ENCODE measurements around the gene SLC9B2. TPM values are rescaled to one million over a fixed set of nuclear protein-coding genes. Genes with fewer than 3 reads are reported as not detected.

Gene SLC9B2
- total and polyA plus RNA-seq, 10 of the 15 experiments (the other 5 are each of a cell fraction or from before 2014, with no cell fraction given): 8.9 to 32.5 (median 25.3) TPM

DNA sequence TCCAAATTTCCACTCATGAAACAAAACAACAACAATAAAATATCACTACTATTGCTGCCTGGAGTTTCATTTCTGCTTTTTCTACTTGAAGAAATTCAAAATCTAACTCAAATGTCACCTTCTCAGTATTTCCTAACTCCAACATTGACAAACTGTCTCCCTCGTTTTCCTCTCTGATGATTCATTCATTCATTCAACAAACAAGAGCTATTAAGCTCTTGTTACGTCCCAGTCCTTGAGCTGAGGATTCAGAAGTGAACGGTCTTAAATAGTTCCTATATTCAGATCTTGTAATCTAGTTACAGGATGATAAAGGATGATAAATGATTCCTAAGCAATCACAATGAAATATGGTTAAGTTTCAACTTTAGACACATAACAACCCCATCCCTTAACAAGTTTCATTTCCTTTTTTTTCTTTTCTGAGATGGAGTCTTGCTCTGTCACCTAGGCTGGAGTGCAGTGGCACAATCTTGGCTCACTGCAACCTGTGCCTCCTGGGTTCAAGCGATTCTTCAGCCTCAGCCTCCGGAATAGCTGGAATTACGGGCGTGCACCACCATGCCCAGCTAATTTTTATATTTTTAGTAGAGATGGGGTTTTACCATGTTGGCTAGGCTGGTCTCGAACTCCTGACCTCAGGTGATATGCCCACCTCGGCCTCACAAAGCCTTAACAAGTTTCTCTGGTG, 1.7 kb downstream of the SLC9B2 start (continued):
- no peak for TF ChIP-seq CUX1 (IDR thresholded peaks at IDR 0.05; ENCODE audit: insufficient replicate concordance, low read depth, low read length)
- no peak for TF ChIP-seq ZNF384 (IDR thresholded peaks at IDR 0.05; ENCODE audit: borderline replicate concordance, low read depth, low read length)
- TF ChIP-seq DPF2 (IDR thresholded peaks at IDR 0.05): peak; percentile 89
- TF ChIP-seq, protein P1, sequence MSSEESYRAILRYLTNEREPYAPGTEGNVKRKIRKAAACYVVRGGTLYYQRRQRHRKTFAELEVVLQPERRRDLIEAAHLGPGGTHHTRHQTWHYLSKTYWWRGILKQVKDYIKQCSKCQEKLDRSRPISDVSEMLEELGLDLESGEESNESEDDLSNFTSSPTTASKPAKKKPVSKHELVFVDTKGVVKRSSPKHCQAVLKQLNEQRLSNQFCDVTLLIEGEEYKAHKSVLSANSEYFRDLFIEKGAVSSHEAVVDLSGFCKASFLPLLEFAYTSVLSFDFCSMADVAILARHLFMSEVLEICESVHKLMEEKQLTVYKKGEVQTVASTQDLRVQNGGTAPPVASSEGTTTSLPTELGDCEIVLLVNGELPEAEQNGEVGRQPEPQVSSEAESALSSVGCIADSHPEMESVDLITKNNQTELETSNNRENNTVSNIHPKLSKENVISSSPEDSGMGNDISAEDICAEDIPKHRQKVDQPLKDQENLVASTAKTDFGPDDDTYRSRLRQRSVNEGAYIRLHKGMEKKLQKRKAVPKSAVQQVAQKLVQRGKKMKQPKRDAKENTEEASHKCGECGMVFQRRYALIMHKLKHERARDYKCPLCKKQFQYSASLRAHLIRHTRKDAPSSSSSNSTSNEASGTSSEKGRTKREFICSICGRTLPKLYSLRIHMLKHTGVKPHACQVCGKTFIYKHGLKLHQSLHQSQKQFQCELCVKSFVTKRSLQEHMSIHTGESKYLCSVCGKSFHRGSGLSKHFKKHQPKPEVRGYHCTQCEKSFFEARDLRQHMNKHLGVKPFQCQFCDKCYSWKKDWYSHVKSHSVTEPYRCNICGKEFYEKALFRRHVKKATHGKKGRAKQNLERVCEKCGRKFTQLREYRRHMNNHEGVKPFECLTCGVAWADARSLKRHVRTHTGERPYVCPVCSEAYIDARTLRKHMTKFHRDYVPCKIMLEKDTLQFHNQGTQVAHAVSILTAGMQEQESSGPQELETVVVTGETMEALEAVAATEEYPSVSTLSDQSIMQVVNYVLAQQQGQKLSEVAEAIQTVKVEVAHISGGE (CRISPR knock-in tag; IDR thresholded peaks at IDR 0.05): no peak
- no peak for TF ChIP-seq HDAC6 (IDR thresholded peaks at IDR 0.05; ENCODE audit: unreplicated experiment)
- no peak for TF ChIP-seq SUPT20H (IDR thresholded peaks at IDR 0.05; ENCODE audit: borderline replicate concordance, control insufficient read depth, low read depth, low read length)
- no peak for TF ChIP-seq SREBF1 (IDR thresholded peaks at IDR 0.05; ENCODE audit: low read length)
- TF ChIP-seq BCL3 (IDR thresholded peaks at IDR 0.05; ENCODE audit: borderline replicate concordance, insufficient read depth, low read depth, low read length, poor library complexity, severe bottlenecking): no peak
- 0 out of 2 replicates have a peak, but pooled peaks have one; percentile 2 for TF ChIP-seq RUNX3 (IDR thresholded peaks at IDR 0.05; ENCODE audit: low read length)
- TF ChIP-seq, protein P2, sequence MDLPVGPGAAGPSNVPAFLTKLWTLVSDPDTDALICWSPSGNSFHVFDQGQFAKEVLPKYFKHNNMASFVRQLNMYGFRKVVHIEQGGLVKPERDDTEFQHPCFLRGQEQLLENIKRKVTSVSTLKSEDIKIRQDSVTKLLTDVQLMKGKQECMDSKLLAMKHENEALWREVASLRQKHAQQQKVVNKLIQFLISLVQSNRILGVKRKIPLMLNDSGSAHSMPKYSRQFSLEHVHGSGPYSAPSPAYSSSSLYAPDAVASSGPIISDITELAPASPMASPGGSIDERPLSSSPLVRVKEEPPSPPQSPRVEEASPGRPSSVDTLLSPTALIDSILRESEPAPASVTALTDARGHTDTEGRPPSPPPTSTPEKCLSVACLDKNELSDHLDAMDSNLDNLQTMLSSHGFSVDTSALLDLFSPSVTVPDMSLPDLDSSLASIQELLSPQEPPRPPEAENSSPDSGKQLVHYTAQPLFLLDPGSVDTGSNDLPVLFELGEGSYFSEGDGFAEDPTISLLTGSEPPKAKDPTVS (IDR thresholded peaks at IDR 0.05; ENCODE audit: low read depth, low read length): no peak
- TF ChIP-seq TCF3 (IDR thresholded peaks at IDR 0.05; ENCODE audit: borderline replicate concordance, insufficient read depth, low read depth, low read length): no peak
- TF ChIP-seq GABPA (IDR thresholded peaks at IDR 0.05; ENCODE audit: low read depth): no peak
- 0 out of 2 replicates have a peak, but pooled peaks have one; percentile 10 for TF ChIP-seq ZNF207 (IDR thresholded peaks at IDR 0.05; ENCODE audit: borderline replicate concordance)
- no peak for TF ChIP-seq MEF2A (IDR thresholded peaks at IDR 0.05; ENCODE audit: insufficient read depth, low read depth, low read length)
- no peak for TF ChIP-seq SUZ12 (IDR thresholded peaks at IDR 0.05; ENCODE audit: unreplicated experiment)
- no peak for TF ChIP-seq MYB (IDR thresholded peaks at IDR 0.05; ENCODE audit: borderline replicate concordance, low read depth, low read length)
- no peak for TF ChIP-seq SIX5 (IDR thresholded peaks at IDR 0.05; ENCODE audit: low read depth, low read length, severe bottlenecking)
- no peak for TF ChIP-seq PAX5 (IDR thresholded peaks at IDR 0.05; ENCODE audit: borderline replicate concordance, low read depth, low read length)
